Choroid plexus epithelial cell (primary cell): Measurements from ENCODE around the gene PAFAH1B1.
A peak's percentile ranks its signal among the peaks of the same experiment; 100 is the strongest.

Source experiments
- DNase-seq: peaks from one replicate; pipeline ENCODE4 v3.0.0-alpha.2; 2010; ENCODE audit warnings: low read depth
- H3K4me3 ChIP-seq: 2 replicates; pipeline ENCODE4 v1.5.1; 2011; ENCODE audit warnings: low read depth, mild to moderate bottlenecking, control low read depth, low read length, moderate library complexity
- TF ChIP-seq, protein P1 (sequence below): conservative IDR thresholded peaks from 2 replicates; pipeline ENCODE4 v1.5.1; 2011; ENCODE audit warnings: low read depth, mild to moderate bottlenecking, control low read depth, inconsistent platforms, low read length, moderate library complexity

Gene PAFAH1B1

GRCh38 chr17:2721603-2722002, 128.1 kb downstream of the PAFAH1B1 start:
- TF ChIP-seq, protein P1, sequence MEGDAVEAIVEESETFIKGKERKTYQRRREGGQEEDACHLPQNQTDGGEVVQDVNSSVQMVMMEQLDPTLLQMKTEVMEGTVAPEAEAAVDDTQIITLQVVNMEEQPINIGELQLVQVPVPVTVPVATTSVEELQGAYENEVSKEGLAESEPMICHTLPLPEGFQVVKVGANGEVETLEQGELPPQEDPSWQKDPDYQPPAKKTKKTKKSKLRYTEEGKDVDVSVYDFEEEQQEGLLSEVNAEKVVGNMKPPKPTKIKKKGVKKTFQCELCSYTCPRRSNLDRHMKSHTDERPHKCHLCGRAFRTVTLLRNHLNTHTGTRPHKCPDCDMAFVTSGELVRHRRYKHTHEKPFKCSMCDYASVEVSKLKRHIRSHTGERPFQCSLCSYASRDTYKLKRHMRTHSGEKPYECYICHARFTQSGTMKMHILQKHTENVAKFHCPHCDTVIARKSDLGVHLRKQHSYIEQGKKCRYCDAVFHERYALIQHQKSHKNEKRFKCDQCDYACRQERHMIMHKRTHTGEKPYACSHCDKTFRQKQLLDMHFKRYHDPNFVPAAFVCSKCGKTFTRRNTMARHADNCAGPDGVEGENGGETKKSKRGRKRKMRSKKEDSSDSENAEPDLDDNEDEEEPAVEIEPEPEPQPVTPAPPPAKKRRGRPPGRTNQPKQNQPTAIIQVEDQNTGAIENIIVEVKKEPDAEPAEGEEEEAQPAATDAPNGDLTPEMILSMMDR = no peak
- H3K4me3 ChIP-seq = no peak overlapping the region
- DNase-seq = no peak

DNA sequence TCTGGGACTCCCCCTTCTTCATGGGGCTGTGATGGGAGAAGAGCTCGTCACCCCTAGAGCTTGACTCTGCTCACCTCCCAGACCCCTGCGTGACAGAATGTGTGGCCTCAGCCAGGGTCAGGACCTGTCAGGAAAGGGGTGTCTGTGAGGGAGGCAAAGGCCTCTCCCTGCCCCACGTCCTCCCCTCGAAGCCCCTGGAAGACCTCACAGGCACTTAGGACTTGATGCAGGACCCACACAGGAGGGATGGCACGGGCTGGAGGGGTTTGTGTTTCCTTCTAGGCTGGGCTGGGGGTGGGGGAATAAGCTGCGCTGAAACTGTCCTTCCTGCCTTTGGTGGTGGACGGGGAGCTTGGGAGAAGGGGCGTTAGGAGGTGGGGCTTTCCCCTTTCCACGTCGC, 129.2 kb downstream of the PAFAH1B1 start:
- no peak for DNase-seq
- TF ChIP-seq, protein P1 = no peak
- no peak overlapping the region for H3K4me3 ChIP-seq

- no peak for DNase-seq
These were observed 130.1 kb downstream of the PAFAH1B1 start for GRCh38 chr17:2723505-2723996.

GRCh38 chr17:2723997-2724783, 130.7 kb downstream of the PAFAH1B1 start:
- TF ChIP-seq, protein P1 = no peak
- H3K4me3 ChIP-seq = no peak overlapping the region
- DNase-seq = no peak

More at GRCh38 chr17:2723505-2723996, 130.1 kb downstream of the PAFAH1B1 start:
- TF ChIP-seq, protein P1 = no peak
- no peak overlapping the region for H3K4me3 ChIP-seq

GRCh38 chr17:2724784-2725164, 131.3 kb downstream of the PAFAH1B1 start:
- DNase-seq = peak; percentile 24
- TF ChIP-seq, protein P1 = no peak
- H3K4me3 ChIP-seq = no peak overlapping the region

GRCh38 chr17:2730764-2731353, 137.4 kb downstream of the PAFAH1B1 start:
- no peak overlapping the region for H3K4me3 ChIP-seq
- no peak for DNase-seq
- TF ChIP-seq, protein P1 = no peak
